HG02973 (cell line): Measurements from ENCODE around the gene CPT1C.
"Not testable (repeated sequence)": the region's sequence is repeated elsewhere in the genome, so short reads cannot be mapped to it uniquely, and the experiment has no call there.

Experiments used
- ATAC-seq: cut with Tn5 transposase; IDR thresholded peaks from one replicate; pipeline ENCODE4 v1.9.1; 2021; ENCODE audit warnings: moderate library complexity; ENCODE audit not compliant: unreplicated experiment

Gene CPT1C

GRCh38 chr19:49700563-49700962 lies 9.6 kb downstream of the CPT1C start:
- no peak for ATAC-seq

- ATAC-seq, result no peak
These were observed 10.4 kb downstream of the CPT1C start for GRCh38 chr19:49701271-49701786.

DNA sequence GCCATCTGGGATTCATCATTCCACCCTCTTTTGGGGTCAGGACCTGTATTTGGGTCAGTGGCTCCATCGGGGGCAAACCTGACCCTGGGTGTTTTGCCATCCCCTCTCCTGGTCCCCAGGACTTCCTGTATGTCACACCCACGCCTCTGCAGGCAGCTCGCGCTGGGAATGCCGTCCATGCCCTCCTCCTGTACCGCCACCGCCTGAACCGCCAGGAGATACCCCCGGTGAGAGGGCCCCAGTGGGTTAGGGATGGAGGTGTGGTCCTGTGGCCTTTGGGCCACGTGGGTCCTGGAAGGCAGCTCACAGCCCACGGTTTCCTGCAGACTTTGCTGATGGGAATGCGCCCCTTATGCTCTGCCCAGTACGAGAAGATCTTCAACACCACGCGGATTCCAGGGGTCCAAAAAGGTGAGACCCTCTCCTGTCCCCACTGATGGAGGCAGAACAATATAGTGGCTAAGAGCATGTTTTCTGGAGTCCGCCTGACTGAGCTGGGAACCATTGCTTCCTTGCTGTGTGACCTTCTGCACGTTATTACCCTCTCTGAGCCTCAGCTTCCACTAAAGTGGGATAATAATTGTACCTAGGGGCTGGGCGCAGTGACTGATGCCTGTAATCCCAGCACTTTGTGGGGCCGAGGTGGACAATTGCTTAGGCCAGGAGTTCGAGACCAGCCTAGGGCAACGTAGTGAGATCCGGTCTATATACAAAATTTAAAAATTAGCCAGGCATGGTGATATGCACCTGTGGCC lies 14.1 kb downstream of the CPT1C start:
- no peak for ATAC-seq

DNA sequence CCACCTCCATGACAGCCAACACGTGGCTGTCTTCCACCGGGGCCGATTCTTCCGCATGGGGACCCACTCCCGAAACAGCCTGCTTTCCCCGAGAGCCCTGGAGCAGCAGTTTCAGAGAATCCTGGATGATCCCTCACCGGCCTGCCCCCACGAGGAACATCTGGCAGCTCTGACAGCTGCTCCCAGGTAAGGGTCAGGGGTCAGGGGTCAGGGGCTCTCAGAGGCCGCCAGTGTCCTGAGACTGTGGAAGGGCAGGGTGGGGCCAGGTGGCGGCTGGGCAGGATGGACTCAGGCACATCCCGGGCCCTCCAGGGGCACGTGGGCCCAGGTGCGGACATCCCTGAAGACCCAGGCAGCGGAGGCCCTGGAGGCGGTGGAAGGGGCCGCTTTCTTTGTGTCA lies 15.0 kb downstream of the CPT1C start:
- ATAC-seq, result no peak

- ATAC-seq, result no peak
These were observed 19.5 kb downstream of the CPT1C start for GRCh38 chr19:49710372-49710951.

- ATAC-seq, result no peak
These were observed 21.5 kb downstream of the CPT1C start for GRCh38 chr19:49712397-49712859.

GRCh38 chr19:49713236-49713845 lies 22.4 kb downstream of the CPT1C start:
- no peak for ATAC-seq

GRCh38 chr19:49716154-49716553 lies 25.2 kb downstream of the CPT1C start:
- ATAC-seq, result no peak

- no peak for ATAC-seq
These were observed 27.6 kb downstream of the CPT1C start for GRCh38 chr19:49718511-49718910.

GRCh38 chr19:49718991-49719390 lies 28.1 kb downstream of the CPT1C start:
- ATAC-seq, result no peak

- not testable (repeated sequence) for ATAC-seq
These were observed 28.5 kb downstream of the CPT1C start for GRCh38 chr19:49719420-49719819.

GRCh38 chr19:49727217-49728030 lies 36.5 kb downstream of the CPT1C start:
- ATAC-seq, result no peak

DNA sequence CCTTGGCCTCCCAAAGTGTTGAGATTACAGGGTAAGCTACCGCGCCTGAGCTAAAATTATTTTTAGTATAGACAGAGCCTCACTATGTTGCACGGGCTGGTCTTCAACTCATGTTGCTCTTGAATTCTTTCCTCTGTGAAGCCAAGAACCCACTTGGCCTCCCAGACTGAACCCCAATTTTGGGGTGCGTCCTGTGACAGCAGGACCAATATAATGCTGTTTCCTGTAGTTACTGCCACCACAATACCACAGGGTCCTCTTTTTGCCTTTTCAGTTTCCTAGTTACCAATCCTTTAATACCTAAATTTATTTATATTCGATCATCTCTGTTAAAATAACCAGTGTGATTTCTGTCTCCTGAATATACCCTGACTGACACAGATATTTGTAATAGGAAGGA lies 39.2 kb downstream of the CPT1C start:
- no peak for ATAC-seq

DNA sequence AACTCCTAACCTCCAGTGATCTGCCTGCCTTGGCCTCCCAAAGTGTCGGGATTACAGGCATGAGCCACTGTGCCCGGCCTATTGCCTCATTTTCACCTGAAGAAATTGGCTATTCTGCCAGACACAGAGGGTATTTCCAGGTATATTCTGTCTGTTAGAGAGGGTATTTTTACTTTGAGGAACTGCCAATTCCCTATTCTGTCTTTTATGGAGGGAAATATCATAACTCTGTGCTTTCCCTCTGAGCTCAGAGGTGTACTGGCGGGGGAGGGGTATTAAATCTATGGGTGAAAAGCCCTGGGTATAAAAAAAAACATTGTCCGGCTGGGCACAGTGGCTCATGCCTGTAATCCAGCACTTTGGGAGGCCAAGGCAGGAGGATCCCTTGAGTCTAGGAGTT lies 47.4 kb downstream of the CPT1C start:
- no peak for ATAC-seq

DNA sequence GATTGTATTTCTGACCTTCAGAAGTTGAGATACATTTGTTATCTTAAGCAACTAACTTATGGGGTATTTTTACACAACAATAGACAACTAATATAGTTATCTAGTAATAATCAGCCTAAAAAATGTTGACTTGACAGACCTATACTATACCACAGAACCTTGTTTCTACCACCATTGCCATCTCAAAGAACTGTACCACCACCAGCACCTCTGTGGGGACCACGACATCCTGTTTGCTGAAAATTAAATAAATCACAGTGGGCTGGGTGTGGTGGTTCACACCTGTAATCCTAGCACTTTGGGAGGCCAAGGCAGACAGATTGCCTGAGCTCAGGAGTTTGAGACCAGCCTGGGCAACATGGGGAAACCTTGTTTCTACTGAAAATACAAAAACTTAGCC lies 48.2 kb downstream of the CPT1C start:
- ATAC-seq, result no peak

- no peak for ATAC-seq
These were observed 49.0 kb downstream of the CPT1C start for GRCh38 chr19:49739933-49740332.

DNA sequence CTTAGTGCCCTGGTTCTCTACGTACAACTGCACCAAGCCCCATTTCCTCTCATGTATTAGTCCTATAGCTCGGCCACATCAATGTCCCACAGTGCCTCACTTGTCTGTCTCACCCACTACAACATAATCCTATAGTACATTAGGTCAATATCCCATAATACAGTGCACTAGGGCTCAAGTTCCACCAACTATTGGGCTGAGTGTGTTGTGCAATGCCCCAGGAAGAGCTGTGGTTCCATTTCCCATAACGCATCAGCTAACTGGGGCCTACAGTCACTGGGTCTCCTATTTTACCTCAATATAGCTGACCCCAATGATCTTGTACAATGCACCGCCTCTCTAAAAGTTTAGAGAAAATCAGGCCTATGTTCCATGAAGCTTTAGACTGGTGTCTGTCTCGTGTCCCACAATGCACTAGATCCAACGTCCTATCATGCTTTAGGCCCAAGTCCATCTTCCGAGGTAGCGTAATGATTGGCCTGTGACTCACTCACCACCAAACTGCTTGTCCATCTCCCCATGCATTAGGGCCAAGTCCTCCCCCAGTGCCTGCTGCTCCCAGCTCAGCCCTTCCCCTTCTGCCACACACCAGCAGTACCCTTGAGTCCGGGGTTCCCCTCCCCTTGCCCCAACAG lies 50.4 kb downstream of the CPT1C start:
- ATAC-seq, result no peak

DNA sequence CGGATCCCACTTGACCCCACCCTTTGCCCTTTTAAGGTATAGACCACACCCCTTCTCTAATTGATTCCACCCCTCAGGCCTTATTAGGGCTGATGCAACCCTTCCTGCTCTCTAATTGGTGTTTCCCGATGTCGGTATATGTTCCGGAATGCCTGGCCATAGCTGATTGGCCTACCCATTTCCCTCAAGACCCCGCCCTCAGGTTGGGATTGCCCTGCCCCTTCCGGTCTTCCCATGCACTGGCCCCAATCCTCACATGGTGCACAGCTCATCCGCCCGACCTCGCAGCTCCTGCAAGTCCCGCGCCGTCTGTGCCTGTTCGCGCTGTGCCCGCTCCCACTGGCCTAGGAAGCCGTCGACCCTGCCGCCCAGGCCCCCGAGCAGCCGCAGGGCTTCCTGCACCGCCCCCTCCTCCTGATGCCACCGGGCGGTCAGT lies 54.0 kb downstream of the CPT1C start:
- no peak for ATAC-seq

DNA sequence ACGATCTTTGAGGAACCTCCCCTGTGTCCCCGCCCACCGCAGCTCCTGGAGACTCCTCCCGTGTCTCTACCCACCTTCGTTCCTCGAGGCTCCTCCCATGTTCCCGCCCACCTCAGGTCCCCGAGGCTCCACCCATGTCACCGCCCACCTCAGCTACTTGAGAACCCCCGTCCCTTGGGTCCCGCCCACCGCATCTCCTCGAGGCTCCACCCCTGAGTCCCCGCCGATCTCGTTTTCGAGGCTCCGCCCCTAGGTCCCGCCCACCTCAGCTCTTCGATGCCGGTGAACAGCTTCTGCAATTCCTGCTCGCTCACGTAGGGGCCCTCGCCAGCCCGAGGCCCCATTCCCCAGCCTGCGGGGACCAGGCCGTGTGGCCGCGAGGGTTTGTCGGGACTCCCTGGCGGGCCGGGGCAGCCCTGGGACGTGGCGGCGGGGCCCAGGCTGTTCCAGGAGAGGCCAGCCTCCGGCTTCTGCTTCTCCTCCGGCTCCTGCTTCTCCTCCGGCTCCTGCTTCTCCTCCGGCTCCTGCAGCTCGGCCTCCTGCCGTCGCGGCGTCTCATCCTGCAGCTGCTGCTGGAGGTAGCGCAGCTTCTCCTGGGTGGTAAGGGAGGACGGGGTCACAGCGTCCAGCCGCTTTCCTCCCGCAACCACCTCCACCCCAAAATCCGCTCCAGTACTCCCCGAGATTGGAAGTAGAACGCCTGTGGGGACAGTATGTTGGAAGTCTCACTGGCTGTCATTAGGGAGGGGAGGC lies 55.5 kb downstream of the CPT1C start:
- no peak for ATAC-seq
